HepG2 (cell line): ENCODE data around the gene PCP4L1. TPM values are rescaled to one million over a fixed set of nuclear protein-coding genes. Genes with fewer than 3 reads are reported as not detected.

ENCODE experiments used
- CBX1 ChIP-seq: IDR thresholded peaks from one replicate; pipeline ENCODE4 v1.6.1; 2016; ENCODE audit warnings: antibody characterized with exemption, low read depth
- ISL2 ChIP-seq: sonication (generic); formaldehyde crosslinking; IDR thresholded peaks from 2 replicates; pipeline ENCODE4 v1.5.0; 2020; ENCODE audit warnings: missing genetic modification reagents
- RFX3 ChIP-seq: IDR thresholded peaks from 2 replicates; pipeline ENCODE4 v1.6.1; 2016; ENCODE audit warnings: missing biosample characterization, missing genetic modification reagents
- SETDB1 ChIP-seq: sonication (generic); formaldehyde crosslinking; IDR thresholded peaks from 2 replicates; pipeline ENCODE4 v1.5.1; 2020; ENCODE audit warnings: missing genetic modification reagents, mild to moderate bottlenecking, borderline replicate concordance
- TCF7 ChIP-seq: sonication (generic); IDR thresholded peaks from 2 replicates; pipeline ENCODE4 v1.6.1; 2016; ENCODE audit warnings: antibody characterized with exemption, low read depth
- ZFP82 ChIP-seq: sonication (generic); formaldehyde crosslinking; IDR thresholded peaks from 2 replicates; pipeline ENCODE4 v1.5.1; 2020; ENCODE audit warnings: mild to moderate bottlenecking, missing genetic modification reagents, borderline replicate concordance
- ZNF101 ChIP-seq: sonication (generic); formaldehyde crosslinking; IDR thresholded peaks from 2 replicates; pipeline ENCODE4 v1.4.0; 2020; ENCODE audit warnings: mild to moderate bottlenecking, low read depth, missing genetic modification reagents, borderline replicate concordance
- ZNF619 ChIP-seq: sonication (generic); formaldehyde crosslinking; IDR thresholded peaks from 2 replicates; pipeline ENCODE4 v1.4.0; 2020; ENCODE audit warnings: mild to moderate bottlenecking, missing genetic modification reagents
- ZNF781 ChIP-seq: sonication (generic); formaldehyde crosslinking; IDR thresholded peaks from 2 replicates; pipeline ENCODE4 v1.5.1; 2020; ENCODE audit warnings: borderline replicate concordance, mild to moderate bottlenecking, missing genetic modification reagents; ENCODE audit errors: not compliant biosample characterization
- polyA plus RNA-seq, 8 experiments: library from polyadenylated mRNA; depleted of rRNA in 3 of 8; stranded (reverse) in 7 of 8; unstranded in 1 of 8; fragments of >200 nt; fragmentation: Illumina TruSeq in 4 of 8; extraction: Trizol in 4 of 8; gene quantifications; 2 replicates each; pipeline versions ENCODE4 v1.2.1 to v1.2.3, GENCODE V29; 2011 to 2016; ENCODE audit warnings: low read depth in 4 of 8, missing spikeins in 1 of 8, mixed read lengths in 1 of 8; ENCODE audit not compliant: insufficient read depth in 1 of 8
- total RNA-seq, 5 experiments: library from RNA; depleted of rRNA; stranded (reverse); fragments of >200 nt; fragmentation: Illumina TruSeq; extraction: Trizol; gene quantifications; 2 replicates each; pipeline ENCODE4 v1.2.3, GENCODE V29; 2016; ENCODE audit warnings: low read depth in 1 of 5
- TF ChIP-seq, protein P1 (sequence below): sonication (generic); formaldehyde crosslinking; conservative IDR thresholded peaks from 2 replicates; pipeline ENCODE4 v1.4.0; 2020; ENCODE audit warnings: mild to moderate bottlenecking, missing genetic modification reagents, moderate library complexity
- TF ChIP-seq, protein P2 (sequence below): sonication (generic); formaldehyde crosslinking; IDR thresholded peaks from 2 replicates; pipeline ENCODE4 v1.4.0; 2020; ENCODE audit warnings: missing genetic modification reagents
- TF ChIP-seq, protein P3 (sequence below): sonication (generic); formaldehyde crosslinking; IDR thresholded peaks from 2 replicates; pipeline ENCODE4 v1.4.0; 2020; ENCODE audit warnings: missing genetic modification reagents

PCP4L1 gene
- total and polyA plus RNA-seq, 2 of the 13 experiments (the other 11 are each of a cell fraction or from before 2014, with no cell fraction given), result 0.28 TPM; not detected in 1

DNA sequence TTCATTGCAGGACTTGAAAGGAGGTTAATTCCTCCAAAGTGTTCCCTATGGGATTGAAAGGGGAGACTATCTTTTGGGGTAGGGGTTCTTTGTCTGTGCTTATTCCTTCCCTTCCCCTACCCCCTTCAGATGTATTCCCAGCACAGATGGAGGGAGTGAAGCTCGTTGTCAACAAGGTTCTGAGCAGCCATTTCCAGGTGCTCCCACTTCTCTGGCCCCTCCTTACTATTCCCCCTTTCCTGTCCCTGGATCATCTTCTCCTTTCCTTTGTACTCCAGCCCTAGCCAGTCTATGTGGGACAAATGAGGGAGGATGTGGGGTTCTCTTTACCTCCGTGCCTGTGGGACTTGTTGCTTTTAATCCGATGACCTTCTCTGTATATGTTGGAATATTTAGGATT is 31.8 kb upstream of the PCP4L1 start (continued):
- TF ChIP-seq, protein P1, sequence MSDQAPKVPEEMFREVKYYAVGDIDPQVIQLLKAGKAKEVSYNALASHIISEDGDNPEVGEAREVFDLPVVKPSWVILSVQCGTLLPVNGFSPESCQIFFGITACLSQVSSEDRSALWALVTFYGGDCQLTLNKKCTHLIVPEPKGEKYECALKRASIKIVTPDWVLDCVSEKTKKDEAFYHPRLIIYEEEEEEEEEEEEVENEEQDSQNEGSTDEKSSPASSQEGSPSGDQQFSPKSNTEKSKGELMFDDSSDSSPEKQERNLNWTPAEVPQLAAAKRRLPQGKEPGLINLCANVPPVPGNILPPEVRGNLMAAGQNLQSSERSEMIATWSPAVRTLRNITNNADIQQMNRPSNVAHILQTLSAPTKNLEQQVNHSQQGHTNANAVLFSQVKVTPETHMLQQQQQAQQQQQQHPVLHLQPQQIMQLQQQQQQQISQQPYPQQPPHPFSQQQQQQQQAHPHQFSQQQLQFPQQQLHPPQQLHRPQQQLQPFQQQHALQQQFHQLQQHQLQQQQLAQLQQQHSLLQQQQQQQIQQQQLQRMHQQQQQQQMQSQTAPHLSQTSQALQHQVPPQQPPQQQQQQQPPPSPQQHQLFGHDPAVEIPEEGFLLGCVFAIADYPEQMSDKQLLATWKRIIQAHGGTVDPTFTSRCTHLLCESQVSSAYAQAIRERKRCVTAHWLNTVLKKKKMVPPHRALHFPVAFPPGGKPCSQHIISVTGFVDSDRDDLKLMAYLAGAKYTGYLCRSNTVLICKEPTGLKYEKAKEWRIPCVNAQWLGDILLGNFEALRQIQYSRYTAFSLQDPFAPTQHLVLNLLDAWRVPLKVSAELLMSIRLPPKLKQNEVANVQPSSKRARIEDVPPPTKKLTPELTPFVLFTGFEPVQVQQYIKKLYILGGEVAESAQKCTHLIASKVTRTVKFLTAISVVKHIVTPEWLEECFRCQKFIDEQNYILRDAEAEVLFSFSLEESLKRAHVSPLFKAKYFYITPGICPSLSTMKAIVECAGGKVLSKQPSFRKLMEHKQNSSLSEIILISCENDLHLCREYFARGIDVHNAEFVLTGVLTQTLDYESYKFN, result 0 out of 2 replicates have a peak, but pooled peaks have one; percentile 6
- TF ChIP-seq ZFP82 (CRISPR knock-in tag) (no peak), TCF7 (no peak), CBX1 (no peak), ZNF101 (CRISPR knock-in tag) (no peak), RFX3 (CRISPR knock-in tag) (no peak), SETDB1 (CRISPR knock-in tag) (no peak), ZNF619 (CRISPR knock-in tag) (no peak), ISL2 (no peak), ZNF781 (CRISPR knock-in tag) (peak; percentile 31)
- TF ChIP-seq, protein P2, sequence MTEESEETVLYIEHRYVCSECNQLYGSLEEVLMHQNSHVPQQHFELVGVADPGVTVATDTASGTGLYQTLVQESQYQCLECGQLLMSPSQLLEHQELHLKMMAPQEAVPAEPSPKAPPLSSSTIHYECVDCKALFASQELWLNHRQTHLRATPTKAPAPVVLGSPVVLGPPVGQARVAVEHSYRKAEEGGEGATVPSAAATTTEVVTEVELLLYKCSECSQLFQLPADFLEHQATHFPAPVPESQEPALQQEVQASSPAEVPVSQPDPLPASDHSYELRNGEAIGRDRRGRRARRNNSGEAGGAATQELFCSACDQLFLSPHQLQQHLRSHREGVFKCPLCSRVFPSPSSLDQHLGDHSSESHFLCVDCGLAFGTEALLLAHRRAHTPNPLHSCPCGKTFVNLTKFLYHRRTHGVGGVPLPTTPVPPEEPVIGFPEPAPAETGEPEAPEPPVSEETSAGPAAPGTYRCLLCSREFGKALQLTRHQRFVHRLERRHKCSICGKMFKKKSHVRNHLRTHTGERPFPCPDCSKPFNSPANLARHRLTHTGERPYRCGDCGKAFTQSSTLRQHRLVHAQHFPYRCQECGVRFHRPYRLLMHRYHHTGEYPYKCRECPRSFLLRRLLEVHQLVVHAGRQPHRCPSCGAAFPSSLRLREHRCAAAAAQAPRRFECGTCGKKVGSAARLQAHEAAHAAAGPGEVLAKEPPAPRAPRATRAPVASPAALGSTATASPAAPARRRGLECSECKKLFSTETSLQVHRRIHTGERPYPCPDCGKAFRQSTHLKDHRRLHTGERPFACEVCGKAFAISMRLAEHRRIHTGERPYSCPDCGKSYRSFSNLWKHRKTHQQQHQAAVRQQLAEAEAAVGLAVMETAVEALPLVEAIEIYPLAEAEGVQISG (CRISPR knock-in tag), result no peak
- TF ChIP-seq, protein P3, sequence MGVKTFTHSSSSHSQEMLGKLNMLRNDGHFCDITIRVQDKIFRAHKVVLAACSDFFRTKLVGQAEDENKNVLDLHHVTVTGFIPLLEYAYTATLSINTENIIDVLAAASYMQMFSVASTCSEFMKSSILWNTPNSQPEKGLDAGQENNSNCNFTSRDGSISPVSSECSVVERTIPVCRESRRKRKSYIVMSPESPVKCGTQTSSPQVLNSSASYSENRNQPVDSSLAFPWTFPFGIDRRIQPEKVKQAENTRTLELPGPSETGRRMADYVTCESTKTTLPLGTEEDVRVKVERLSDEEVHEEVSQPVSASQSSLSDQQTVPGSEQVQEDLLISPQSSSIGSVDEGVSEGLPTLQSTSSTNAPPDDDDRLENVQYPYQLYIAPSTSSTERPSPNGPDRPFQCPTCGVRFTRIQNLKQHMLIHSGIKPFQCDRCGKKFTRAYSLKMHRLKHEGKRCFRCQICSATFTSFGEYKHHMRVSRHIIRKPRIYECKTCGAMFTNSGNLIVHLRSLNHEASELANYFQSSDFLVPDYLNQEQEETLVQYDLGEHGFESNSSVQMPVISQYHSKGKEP (CRISPR knock-in tag), result no peak
